Tibial nerve (tissue), 4 donors: ENCODE measurements around the gene MAFG. TPM values are rescaled to one million over a fixed set of nuclear protein-coding genes. Genes with fewer than 3 reads are reported as not detected.
A peak's percentile ranks its signal among the peaks of the same experiment; 100 is the strongest.

Source experiments
- DNase-seq, 2 donors: peaks; one replicate each; pipeline ENCODE4 v3.0.0-alpha.2; 2019; ENCODE audit warnings: low spot score in 2 of 2
- H3K27ac ChIP-seq, 4 donors: fragments of 200-600 bp; sonication (generic) in 3 of 4; one replicate each; pipeline ENCODE4 v1.5.1; 2017 to 2019; ENCODE audit warnings: mild to moderate bottlenecking in 1 of 4
- H3K27me3 ChIP-seq, 2 donors: fragments of 200-600 bp; sonication (generic) in 1 of 2; one replicate each; pipeline versions ENCODE4 v1.5.1 to v1.6.0; 2017 to 2019
- H3K36me3 ChIP-seq, 3 donors: fragments of 200-600 bp; sonication (generic); one replicate each; pipeline ENCODE4 v1.5.1; 2018 to 2019
- H3K4me1 ChIP-seq, 4 donors: fragments of 200-600 bp; sonication (generic) in 3 of 4; one replicate each; pipeline ENCODE4 v1.5.1; 2017 to 2019
- H3K4me3 ChIP-seq, 4 donors: fragments of 200-600 bp; sonication (generic) in 3 of 4; one replicate each; pipeline ENCODE4 v1.5.1; 2017 to 2019; ENCODE audit warnings: mild to moderate bottlenecking in 1 of 4, moderate library complexity in 1 of 4
- H3K9me3 ChIP-seq, 4 donors: fragments of 200-600 bp; sonication (generic) in 3 of 4; one replicate each; pipeline ENCODE4 v1.5.1; 2017 to 2019
- CTCF ChIP-seq, 5 experiments: fragments of 200-600 bp in 3 of 5; fragments of 450-650 bp in 2 of 5; sonication (generic) in 3 of 5; IDR thresholded peaks; one replicate each; pipeline ENCODE4 v1.5.1; 2016 to 2019; ENCODE audit warnings: antibody characterized with exemption in 5 of 5, mild to moderate bottlenecking in 3 of 5, moderate library complexity in 2 of 5
- EP300 ChIP-seq, 2 donors: sonication (generic); formaldehyde crosslinking; IDR thresholded peaks; one replicate each; pipeline ENCODE4 v1.6.1; 2017; ENCODE audit warnings: antibody characterized with exemption in 2 of 2, mild to moderate bottlenecking in 1 of 2
- POLR2A ChIP-seq, 2 donors: fragments of 450-650 bp; IDR thresholded peaks; one replicate each; pipeline ENCODE4 v1.6.1; 2017; ENCODE audit warnings: antibody characterized with exemption in 2 of 2, mild to moderate bottlenecking in 2 of 2, moderate library complexity in 2 of 2
- WGBS, 2 donors: methylation state at CpG; one replicate each; pipeline ENCODE4 v1.1.5; 2018; 5-methylcytosine and 5-hydroxymethylcytosine counted together
- total RNA-seq, 4 donors: library from RNA; depleted of rRNA; stranded (reverse); fragments of >200 nt; gene quantifications; one replicate each; pipeline ENCODE4 v1.1.0, GENCODE V29; 2016

Gene MAFG
- total RNA-seq, 4 donors from 2014 or later = 17.9 to 25.5 (median 22.5) TPM

GRCh38 chr17:81914103-81914850 lies 13.3 kb downstream of the MAFG start:
- TF ChIP-seq POLR2A (IDR thresholded peaks at IDR 0.05) = no peak
- no peak for TF ChIP-seq EP300 (IDR thresholded peaks at IDR 0.05)
- TF ChIP-seq CTCF (IDR thresholded peaks at IDR 0.05) = no peak
- H3K4me1 ChIP-seq = peaks cover 0 to 51% (median 31%) of the 10 kb centered on the region in 4 donors
- DNase-seq = no peak
- H3K27me3 ChIP-seq = no peaks in the 10 kb centered on the region
- 95 to 97% methylated on average over 21 to 29 of the region's 36 CpGs for WGBS, 2 donors
- H3K4me3 ChIP-seq = no peak overlapping the region
- no peak overlapping the region for H3K27ac ChIP-seq
- H3K9me3 ChIP-seq = no peaks in the 10 kb centered on the region
- peaks cover 0 to 50% (median 11%) of the 10 kb centered on the region in 3 donors for H3K36me3 ChIP-seq

- WGBS, 2 donors = 93 to 95% methylated on average over 26 to 31 of the region's 31 CpGs
- no peak for TF ChIP-seq POLR2A (IDR thresholded peaks at IDR 0.05)
- no peak for TF ChIP-seq EP300 (IDR thresholded peaks at IDR 0.05)
- no peak for TF ChIP-seq CTCF (IDR thresholded peaks at IDR 0.05)
- peaks cover 0 to 52% (median 11%) of the 10 kb centered on the region in 3 donors for H3K36me3 ChIP-seq
- no peak for DNase-seq
- H3K4me3 ChIP-seq = no peak overlapping the region
- H3K27me3 ChIP-seq = no peaks in the 10 kb centered on the region
- no peaks in the 10 kb centered on the region for H3K9me3 ChIP-seq
- H3K27ac ChIP-seq = no peak overlapping the region
- H3K4me1 ChIP-seq = peaks cover 0 to 45% (median 30%) of the 10 kb centered on the region in 4 donors
Observed at GRCh38 chr17:81913394-81914102, 14.0 kb downstream of the MAFG start.

- no peaks in the 10 kb centered on the region for H3K27me3 ChIP-seq
- H3K4me1 ChIP-seq = peaks cover 0 to 40% (median 25%) of the 10 kb centered on the region in 4 donors
- no peak for DNase-seq
- WGBS, 2 donors = 90 to 95% methylated on average over 28 of the region's 32 CpGs
- no peak overlapping the region for H3K4me3 ChIP-seq
- TF ChIP-seq POLR2A (IDR thresholded peaks at IDR 0.05) (no peak), EP300 (IDR thresholded peaks at IDR 0.05) (no peak), CTCF (IDR thresholded peaks at IDR 0.05) (no peak)
- peaks cover 0 to 60% (median 11%) of the 10 kb centered on the region in 3 donors for H3K36me3 ChIP-seq
- H3K27ac ChIP-seq = peak overlapping the region in 2 of 4 donors; percentile 92 to 95
- H3K9me3 ChIP-seq = no peaks in the 10 kb centered on the region
Observed at GRCh38 chr17:81912441-81913309, 14.9 kb downstream of the MAFG start.

- no peaks in the 10 kb centered on the region for H3K27me3 ChIP-seq
- H3K9me3 ChIP-seq = no peaks in the 10 kb centered on the region
- no peak for DNase-seq
- H3K4me3 ChIP-seq = peak overlapping the region in 1 of 4 donors; percentile 28
- TF ChIP-seq EP300 (IDR thresholded peaks at IDR 0.05) = no peak
- TF ChIP-seq POLR2A (IDR thresholded peaks at IDR 0.05) = no peak
- TF ChIP-seq CTCF (IDR thresholded peaks at IDR 0.05) = no peak
- peak overlapping the region; percentile 65 to 95 (median 82) for H3K27ac ChIP-seq
- peaks cover 0 to 35% (median 20%) of the 10 kb centered on the region in 4 donors for H3K4me1 ChIP-seq
- H3K36me3 ChIP-seq = peaks cover 0 to 67% (median 11%) of the 10 kb centered on the region in 3 donors
- 90 to 91% methylated on average over 19 of the region's 19 CpGs for WGBS, 2 donors
Observed at GRCh38 chr17:81911969-81912368, 15.6 kb downstream of the MAFG start.
